Coronary artery (tissue), 2 donors: ENCODE measurements around the gene MORN1.

Experiments
- DNase-seq: peaks from one replicate; pipeline ENCODE4 v3.0.0-alpha.2; 2017; ENCODE audit warnings: low spot score
- H3K27ac ChIP-seq, 2 donors: fragments of 200-600 bp; sonication (generic); one replicate each; pipeline ENCODE4 v1.5.1; 2016 to 2019
- H3K4me3 ChIP-seq: fragments of 200-600 bp; sonication (generic); 2 replicates; pipeline ENCODE4 v1.5.1; 2016; ENCODE audit warnings: mild to moderate bottlenecking, moderate library complexity
- TF ChIP-seq, protein P1 (sequence below): fragments of 200-600 bp; sonication (generic); IDR thresholded peaks from one replicate; pipeline ENCODE4 v1.5.1; 2019; ENCODE audit warnings: antibody characterized with exemption

Gene MORN1

GRCh38 chr1:2430592-2430973 is 39.2 kb upstream of the MORN1 start:
- TF ChIP-seq, protein P1, sequence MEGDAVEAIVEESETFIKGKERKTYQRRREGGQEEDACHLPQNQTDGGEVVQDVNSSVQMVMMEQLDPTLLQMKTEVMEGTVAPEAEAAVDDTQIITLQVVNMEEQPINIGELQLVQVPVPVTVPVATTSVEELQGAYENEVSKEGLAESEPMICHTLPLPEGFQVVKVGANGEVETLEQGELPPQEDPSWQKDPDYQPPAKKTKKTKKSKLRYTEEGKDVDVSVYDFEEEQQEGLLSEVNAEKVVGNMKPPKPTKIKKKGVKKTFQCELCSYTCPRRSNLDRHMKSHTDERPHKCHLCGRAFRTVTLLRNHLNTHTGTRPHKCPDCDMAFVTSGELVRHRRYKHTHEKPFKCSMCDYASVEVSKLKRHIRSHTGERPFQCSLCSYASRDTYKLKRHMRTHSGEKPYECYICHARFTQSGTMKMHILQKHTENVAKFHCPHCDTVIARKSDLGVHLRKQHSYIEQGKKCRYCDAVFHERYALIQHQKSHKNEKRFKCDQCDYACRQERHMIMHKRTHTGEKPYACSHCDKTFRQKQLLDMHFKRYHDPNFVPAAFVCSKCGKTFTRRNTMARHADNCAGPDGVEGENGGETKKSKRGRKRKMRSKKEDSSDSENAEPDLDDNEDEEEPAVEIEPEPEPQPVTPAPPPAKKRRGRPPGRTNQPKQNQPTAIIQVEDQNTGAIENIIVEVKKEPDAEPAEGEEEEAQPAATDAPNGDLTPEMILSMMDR = no peak
- no peak for DNase-seq
- no peak overlapping the region for H3K27ac ChIP-seq
- no peak overlapping the region for H3K4me3 ChIP-seq

DNA sequence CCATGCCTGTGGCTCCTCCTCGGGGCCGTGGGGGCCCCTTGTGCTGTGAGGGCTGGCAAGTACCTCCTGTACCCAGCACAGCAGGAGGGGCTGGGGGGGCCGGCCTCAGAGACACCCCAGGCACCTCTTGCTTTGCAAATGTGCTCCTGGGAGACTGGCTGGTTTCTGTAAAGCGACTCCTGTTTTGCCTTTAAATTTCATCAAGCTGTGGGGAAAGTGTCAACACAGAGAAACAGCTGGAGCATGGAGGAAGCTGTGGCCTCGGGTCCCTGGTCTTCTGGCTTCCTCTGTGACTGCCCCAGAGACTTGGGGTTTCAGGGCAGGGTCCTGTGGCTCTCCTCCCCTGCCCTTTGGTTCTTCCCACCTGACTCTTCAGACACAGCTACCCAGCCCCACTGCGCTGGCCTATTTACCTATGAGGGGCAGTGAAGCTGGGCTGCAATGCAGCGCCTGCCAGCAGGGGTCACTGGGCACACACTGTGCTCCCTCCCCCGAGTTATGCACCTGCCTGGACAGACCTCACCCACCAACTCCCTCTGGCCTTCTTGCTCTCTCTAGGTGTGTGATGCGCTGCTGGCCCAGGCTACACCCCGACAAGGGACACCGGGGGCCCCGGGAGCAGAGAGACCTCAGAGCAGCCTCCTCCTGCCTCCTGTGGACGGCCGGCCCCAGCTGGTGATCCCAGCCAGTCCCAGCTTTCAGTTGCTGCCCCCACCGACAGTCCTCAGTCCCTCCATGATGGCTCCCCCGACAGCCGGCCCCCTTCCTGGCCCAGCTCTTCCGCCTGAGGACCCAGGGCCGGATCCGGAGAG is 38.6 kb upstream of the MORN1 start:
- DNase-seq = no peak
- no peak overlapping the region for H3K4me3 ChIP-seq
- TF ChIP-seq, protein P1 = no peak
- H3K27ac ChIP-seq = no peak overlapping the region

DNA sequence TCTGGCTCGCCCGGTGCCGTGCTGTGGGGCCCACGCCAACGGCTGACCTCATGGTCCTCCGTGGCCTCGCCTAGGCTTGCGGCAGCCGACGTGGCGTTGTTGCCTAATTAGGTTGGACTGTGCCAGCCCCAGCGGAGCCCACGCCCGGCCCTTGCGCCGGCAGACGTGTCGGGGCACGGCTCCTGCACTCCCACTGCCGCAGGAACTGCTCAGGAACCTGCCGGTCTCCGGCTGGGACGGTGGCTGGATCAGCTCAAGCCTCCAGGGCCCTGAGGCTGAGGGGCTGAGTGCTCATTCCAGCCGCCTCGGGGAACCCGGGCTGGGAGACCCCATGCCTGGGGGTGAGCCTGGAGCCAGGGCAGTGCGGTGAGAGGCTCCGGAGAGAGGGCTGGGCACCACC is 37.1 kb upstream of the MORN1 start:
- no peak for DNase-seq
- Histone ChIP-seq H3K4me3 (no peak overlapping the region), H3K27ac (no peak overlapping the region)
- TF ChIP-seq, protein P1 = no peak

DNA sequence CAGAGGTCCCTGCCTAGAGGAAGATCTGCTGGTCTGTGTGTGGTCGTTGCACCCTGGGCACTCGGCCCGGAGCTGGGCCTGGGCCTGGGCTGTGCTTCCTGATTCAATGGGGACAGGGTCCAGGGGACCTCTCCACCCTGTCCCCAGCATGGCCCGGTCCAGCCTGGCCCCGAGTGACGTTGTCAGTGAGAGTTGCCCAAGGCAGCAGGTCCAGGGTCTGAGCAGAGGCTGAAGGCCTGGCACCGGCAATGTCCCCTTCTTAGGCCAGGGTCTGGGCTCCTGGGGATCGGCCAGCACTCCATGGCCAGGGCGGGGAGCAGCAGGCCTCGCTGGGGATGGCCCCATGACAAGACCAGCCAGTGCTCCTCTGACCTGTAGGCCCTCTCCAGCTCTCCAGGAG is 36.6 kb upstream of the MORN1 start:
- Histone ChIP-seq H3K4me3 (no peak overlapping the region), H3K27ac (no peak overlapping the region)
- TF ChIP-seq, protein P1 = no peak
- DNase-seq = no peak

DNA sequence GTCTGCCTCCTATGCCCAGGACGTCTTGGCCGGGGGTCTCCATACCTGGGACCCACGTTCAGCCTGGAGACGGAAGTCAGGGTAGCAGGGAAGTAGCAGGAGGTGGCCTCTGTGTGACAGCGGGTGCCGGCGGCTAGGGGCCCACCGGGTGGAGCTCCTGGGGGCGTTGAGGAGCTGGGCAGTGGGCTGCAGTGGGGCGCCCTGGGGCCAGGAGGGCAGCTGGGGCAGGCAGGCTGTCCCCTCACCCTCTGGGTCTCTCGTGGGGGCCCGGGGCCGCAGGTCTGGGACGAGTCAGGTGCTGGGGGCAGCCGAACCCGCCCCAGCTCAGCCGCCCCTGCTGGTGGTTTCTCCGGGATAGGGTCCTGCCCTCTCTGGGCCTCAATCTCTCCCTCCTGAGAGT is 35.7 kb upstream of the MORN1 start:
- TF ChIP-seq, protein P1 = no peak
- no peak for DNase-seq
- H3K4me3 ChIP-seq = no peak overlapping the region
- no peak overlapping the region for H3K27ac ChIP-seq

- no peak overlapping the region for H3K4me3 ChIP-seq
- DNase-seq = no peak
- H3K27ac ChIP-seq = no peak overlapping the region
- TF ChIP-seq, protein P1 = no peak
Observed at GRCh38 chr1:2426540-2426939, 35.2 kb upstream of the MORN1 start.

DNA sequence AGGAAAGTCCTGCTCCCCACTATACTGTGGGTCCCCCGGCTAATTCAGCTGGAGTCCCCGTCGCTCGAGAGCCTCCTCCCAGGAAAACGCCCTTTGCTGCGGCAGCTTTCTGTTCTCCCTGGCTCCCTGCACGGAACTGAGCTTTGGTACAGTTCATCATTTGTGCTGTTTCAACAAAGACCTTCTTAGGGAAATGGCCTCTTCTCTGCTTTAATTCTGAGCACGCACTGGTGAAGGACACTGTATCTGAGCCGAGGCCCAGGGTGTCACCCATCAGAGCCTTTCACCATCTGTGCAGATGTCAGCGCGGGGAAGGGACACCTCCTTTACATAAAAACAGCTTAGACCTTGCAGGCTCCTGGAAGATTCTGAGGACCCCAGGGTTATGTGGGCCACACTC is 34.5 kb upstream of the MORN1 start:
- no peak for DNase-seq
- Histone ChIP-seq H3K27ac (no peak overlapping the region), H3K4me3 (no peak overlapping the region)
- TF ChIP-seq, protein P1 = no peak
